GM18508 (cell line): ENCODE results near the gene NIN.

Experiments used
- ATAC-seq: cut with Tn5 transposase; IDR thresholded peaks from one replicate; pipeline ENCODE4 v1.9.1; 2021; ENCODE audit warnings: moderate number of reproducible peaks; ENCODE audit not compliant: insufficient read depth, unreplicated experiment

NIN gene

GRCh38 chr14:50830932-50831725, at the start of gene NIN:
Gene NIN (minus strand): TSS chr14:50831162. CDS start chr14:50822056, 9,106 bp downstream.
- ATAC-seq, result peak; percentile 34

- peak; percentile 95 for ATAC-seq
These were observed 44.6 kb upstream of the NIN start for GRCh38 chr14:50875359-50876070.

- no peak for ATAC-seq
These were observed 43.8 kb upstream of the NIN start for GRCh38 chr14:50874757-50875156.

DNA sequence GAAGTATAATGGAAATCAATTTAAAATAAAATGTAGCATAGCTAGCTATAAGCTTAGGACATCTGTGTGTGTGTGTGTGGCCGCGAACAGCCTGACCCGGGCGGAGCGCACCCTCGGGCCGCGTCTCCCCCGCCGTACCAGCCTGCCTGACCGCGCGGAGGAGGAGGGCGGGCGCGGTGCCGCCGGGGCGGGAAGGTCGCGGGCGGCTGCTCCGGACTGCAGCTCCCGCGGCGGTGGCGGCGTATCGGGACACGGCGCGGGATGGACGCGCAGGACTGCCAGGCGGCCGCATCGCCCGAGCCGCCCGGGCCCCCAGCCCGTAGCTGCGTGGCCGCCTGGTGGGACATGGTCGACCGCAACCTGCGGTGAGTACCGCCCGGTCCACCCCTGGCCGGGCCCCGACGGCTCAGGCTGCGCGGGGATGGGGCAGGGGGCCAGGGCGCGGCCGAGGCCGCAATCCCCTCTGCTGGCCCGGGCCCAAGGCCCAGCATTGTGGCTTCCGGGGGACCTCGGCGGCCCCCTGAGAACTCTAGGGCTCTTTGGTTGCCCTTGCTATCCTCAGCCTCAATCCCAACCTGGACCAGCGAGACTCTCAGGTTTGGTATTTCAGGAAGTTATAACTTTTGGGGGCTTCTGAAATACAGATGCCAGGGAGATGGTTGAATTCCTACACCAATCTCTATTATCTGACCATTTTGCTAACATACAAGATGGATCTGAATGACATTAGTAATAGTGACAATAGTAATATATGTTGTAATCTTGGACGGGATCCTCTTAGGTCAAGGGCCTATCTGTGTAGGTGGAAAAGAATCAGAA, 41.2 kb upstream of the NIN start, which contains the start of gene ABHD12B:
Gene ABHD12B, plus strand, starts transcription at position 140 of the 819 bp plus-strand sequence. Its CDS starts 122 bp downstream, at position 262.
- ATAC-seq, result no peak

DNA sequence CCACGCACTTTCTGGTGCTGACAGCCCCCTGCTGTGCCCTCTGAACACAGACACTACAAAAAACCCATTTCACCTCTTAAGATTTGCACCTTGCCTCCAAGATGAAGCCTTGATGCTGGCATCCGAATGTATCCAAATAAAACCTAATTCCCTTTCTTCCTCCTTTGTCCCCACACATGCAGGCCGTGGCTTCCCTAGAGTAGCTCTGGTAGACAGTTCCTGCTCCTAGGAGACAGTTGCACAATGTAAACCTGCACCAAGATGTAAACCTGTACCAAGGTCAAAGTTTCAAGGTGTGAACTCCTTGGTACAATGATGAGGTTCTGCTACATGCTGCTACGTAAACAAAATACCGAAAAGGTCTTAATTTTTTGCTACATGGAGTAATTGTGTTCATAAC, 40.3 kb upstream of the NIN start:
- ATAC-seq, result no peak

GRCh38 chr14:50865391-50866076, 34.6 kb upstream of the NIN start:
- no peak for ATAC-seq

- no peak for ATAC-seq
These were observed 34.0 kb upstream of the NIN start for GRCh38 chr14:50864946-50865345.

DNA sequence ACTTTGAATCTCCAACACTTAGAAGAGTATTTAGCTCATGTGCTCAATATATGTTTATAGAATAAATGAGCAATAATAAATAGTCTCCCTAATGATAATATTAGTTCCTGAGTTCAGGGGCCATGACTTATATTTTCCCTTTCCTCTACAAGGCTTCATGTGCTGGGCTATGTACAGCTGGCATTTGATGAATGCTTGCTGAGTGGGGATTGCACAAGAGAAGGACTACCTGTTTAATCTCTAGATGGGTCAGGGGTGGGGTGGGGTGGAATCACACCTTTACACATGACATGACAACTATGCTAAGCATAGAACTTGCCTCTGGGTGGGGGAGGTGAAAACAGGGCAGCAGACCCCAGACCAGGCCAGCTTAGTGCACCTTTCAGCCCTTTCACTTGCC, 33.3 kb upstream of the NIN start:
- ATAC-seq, result no peak

DNA sequence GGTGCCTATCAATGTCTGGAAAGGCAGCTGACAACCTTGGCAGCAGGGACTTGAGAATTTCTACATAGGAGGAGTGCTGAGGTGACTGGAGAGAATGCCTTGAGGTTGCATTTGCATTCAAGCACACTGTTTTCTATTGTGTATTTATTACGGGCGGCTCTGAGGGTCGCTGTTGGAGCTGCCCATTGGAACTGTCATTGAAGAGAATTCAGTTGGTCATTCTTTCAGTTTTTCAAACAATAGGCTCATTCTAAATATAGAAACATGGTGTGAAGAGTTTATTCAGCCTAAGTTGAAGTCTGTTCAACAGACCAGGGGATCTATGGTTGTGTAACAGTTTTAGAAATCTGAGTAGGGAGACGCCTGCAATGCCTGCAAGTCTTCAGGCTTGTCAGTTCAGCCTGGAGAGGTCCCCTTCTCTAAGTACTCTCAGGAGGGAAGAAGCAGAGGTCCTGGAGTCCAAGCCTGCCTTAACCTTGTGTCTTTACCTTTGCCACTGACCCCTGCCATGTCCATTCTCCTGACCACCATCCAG, 31.1 kb upstream of the NIN start:
- no peak for ATAC-seq

GRCh38 chr14:50860478-50861086, 29.6 kb upstream of the NIN start:
- no peak for ATAC-seq

DNA sequence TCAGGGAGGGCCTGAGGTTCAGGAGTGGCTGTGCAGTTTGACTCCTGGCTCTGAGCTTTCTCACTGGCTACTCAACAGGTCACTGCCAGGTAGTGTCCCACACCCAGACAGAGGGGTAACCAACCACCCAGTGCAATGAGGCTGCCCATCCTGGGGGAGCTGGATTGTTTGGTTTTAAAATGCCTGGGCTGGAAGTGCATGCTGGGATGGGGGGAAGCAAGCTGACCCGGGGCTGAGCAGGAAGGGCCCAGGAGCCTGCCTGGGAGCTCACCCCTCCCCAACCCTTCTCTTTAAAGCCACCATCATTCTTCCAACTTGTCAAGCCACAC, 28.3 kb upstream of the NIN start:
- ATAC-seq, result no peak

GRCh38 chr14:50856660-50857059, 25.7 kb upstream of the NIN start:
- ATAC-seq, result no peak

DNA sequence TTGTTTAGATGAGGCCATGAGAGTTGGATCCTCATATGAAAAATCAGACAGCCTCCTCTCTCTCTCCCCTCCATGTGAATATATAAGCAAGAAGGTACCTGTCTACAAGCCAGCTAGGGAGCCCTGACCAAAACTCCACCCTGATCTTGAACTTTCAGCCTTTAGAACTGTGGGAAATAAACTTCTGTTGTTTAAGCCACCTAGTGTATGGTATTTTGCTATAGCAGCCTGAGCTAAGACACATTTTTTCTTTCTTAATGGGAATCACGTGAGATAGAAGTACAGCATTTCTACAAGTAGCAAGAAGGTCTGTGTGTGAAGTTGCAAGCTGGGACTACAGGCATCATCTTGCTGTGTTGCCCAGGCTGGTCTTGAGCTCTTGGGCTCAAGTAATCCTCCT, 24.6 kb upstream of the NIN start:
- no peak for ATAC-seq

DNA sequence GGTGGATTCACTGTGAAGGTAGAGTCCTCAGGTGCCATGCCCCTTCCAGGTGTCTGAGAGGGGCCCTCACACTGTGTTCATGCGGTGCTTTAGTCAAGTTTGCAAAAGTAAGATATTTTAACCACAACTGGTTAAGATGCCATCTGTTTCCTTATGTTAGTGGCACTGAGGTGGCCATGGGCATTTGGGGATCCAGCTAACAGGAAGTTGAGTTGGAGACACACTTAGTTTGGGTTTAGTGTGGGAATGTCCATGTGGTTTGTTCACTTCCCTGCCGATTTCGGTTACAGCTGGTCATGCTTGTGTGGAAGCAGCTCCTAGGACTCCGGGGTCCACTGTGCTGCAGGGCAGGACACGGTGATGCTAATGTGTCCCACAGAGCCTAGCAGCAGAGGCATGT, 23.6 kb upstream of the NIN start:
- ATAC-seq, result no peak

- no peak for ATAC-seq
These were observed 22.9 kb upstream of the NIN start for GRCh38 chr14:50853891-50854290.

DNA sequence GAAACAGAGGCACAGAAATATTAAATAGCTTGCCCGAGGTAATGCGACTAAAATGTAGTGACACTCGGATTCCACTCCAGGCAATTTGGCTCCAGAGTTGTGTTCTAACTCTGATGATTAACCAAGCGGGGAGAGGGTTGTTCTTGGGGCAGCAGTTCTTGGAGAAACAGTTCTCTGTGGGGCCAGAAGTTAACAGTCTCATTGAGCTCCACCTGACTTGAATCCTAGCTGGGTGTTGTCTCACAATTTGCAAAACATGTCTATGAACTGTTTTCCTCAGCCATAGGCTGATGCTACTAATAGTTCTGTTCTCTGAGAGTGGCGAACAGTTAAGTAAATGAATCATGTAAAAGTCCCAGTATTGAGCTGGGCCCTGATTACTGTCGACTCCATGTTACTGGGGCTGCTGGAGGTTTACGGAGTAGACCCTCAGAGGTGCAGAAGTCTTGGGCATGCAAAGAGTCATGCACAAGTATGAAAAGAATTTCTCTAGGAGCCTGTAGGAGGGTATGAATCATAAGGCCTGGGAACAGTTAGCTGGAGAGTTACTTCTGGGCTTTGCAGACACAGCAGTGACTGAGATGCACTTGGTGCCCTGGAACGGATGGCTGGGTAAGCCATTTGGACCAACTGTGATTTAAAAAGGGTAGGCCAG, 15.4 kb upstream of the NIN start:
- no peak for ATAC-seq

DNA sequence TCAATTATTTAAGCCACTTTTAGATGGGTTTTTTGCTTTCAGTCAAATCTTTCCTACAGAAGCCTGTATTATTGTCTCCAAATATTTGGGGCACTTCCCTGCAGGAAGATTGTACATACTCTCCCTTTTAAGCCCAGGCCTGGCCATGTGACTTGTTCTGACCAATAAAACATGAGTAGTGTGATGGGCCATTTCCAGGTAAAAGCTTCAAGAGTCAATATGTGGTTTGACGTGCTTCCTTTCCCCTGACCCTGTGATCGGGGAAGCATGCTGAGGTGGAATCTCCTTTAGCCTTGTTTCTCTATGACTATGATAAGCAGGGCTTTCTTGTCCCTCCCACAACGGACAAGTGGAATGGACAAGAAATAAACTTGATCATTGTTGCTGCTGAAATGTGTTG, 14.2 kb upstream of the NIN start:
- no peak for ATAC-seq

- no peak for ATAC-seq
These were observed 13.4 kb upstream of the NIN start for GRCh38 chr14:50844391-50844790.

DNA sequence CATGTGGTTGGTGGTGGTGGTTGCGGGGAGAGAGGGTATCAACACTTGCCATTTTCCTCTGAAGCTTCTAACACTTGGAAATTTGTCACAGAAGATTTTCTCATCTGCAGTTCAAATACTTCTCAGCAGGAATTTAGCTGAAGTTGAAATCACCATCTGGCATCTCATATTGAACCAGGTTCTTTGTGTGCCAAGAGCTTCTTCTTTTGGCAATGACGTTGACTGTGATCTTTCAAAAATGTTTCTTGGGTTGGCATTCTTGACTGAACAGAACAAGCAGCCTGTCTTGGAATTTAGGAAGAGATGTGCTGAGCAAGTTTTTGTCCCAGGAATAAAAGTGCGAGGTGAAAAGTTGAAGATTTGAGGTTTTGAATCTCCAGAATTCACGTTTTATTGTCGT, 8.7 kb upstream of the NIN start:
- no peak for ATAC-seq
